Epithelial cell of proximal tubule (primary cell): Measurements from ENCODE around the gene SPIN3. TPM values are rescaled to one million over a fixed set of nuclear protein-coding genes. Genes with fewer than 3 reads are reported as not detected.
"Not testable (repeated sequence)": the region's sequence is repeated elsewhere in the genome, so short reads cannot be mapped to it uniquely, and the experiment has no call there.

Experiments
- DNase-seq: peaks from one replicate; pipeline ENCODE4 v3.0.0-alpha.2; 2011; ENCODE audit warnings: low read depth
- H3K4me3 ChIP-seq: 2 replicates; pipeline ENCODE4 v1.5.1; 2011; ENCODE audit warnings: low read depth, mild to moderate bottlenecking, low read length
- total RNA-seq: library from RNA; depleted of rRNA; stranded (reverse); fragments of >200 nt; gene quantifications from 2 replicates; pipeline ENCODE4 v1.2.3, GENCODE V29; 2015
- TF ChIP-seq, protein P1 (sequence below): conservative IDR thresholded peaks from 2 replicates; pipeline ENCODE4 v1.5.1; 2012; ENCODE audit warnings: low read depth, mild to moderate bottlenecking, low read length

The SPIN3 gene
- total RNA-seq, 1 donor from 2014 or later: 3.5 TPM

GRCh38 chrX:56975611-56976010, 19.7 kb downstream of the SPIN3 start:
- H3K4me3 ChIP-seq: no peak overlapping the region
- TF ChIP-seq, protein P1, sequence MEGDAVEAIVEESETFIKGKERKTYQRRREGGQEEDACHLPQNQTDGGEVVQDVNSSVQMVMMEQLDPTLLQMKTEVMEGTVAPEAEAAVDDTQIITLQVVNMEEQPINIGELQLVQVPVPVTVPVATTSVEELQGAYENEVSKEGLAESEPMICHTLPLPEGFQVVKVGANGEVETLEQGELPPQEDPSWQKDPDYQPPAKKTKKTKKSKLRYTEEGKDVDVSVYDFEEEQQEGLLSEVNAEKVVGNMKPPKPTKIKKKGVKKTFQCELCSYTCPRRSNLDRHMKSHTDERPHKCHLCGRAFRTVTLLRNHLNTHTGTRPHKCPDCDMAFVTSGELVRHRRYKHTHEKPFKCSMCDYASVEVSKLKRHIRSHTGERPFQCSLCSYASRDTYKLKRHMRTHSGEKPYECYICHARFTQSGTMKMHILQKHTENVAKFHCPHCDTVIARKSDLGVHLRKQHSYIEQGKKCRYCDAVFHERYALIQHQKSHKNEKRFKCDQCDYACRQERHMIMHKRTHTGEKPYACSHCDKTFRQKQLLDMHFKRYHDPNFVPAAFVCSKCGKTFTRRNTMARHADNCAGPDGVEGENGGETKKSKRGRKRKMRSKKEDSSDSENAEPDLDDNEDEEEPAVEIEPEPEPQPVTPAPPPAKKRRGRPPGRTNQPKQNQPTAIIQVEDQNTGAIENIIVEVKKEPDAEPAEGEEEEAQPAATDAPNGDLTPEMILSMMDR: no peak
- DNase-seq: no peak

- TF ChIP-seq, protein P1: no peak
- DNase-seq: no peak
- H3K4me3 ChIP-seq: no peak overlapping the region
Observed at GRCh38 chrX:56974408-56974807, 20.9 kb downstream of the SPIN3 start.

DNA sequence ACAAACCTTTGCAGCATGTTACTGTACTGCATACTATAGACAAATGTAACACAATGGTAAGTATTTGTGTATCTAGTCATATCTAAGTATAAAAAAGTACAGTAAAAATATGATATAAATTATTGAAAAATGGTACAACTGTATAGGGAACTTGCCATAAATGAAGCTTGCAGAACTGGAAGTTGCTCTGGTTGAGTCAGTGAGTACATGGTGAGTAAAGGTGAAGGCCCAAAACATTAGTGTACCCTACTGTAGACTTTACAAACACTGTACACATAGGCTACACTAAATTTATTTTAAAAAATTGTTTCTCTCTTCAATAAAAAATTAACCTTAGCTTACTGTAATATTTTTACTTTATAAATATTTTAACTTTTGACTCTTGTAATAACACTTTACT, 25.8 kb downstream of the SPIN3 start:
- TF ChIP-seq, protein P1: no peak
- DNase-seq: no peak
- no peak overlapping the region for H3K4me3 ChIP-seq

GRCh38 chrX:56968980-56969379, 26.4 kb downstream of the SPIN3 start:
- no peak for DNase-seq
- H3K4me3 ChIP-seq: no peak overlapping the region
- TF ChIP-seq, protein P1: no peak

DNA sequence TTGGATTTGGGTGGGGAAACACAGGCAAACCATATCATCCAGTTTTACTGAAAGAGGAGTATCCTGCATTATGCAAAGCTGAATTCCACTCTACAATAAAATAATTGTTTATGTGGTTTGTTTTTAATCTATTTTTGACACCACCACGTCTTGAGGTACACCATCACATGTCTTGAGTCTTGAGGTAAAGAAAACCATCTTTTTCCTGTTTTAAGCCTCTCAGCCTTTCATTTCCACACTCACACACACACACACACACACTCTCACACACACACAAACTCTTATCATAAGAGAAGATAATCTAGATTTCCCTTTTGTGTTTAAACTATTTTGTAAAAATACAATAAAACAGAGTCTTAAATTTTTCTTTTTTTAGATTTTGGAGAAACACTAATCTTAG, 32.0 kb downstream of the SPIN3 start:
- no peak overlapping the region for H3K4me3 ChIP-seq
- DNase-seq: no peak
- TF ChIP-seq, protein P1: no peak

- no peak overlapping the region for H3K4me3 ChIP-seq
- TF ChIP-seq, protein P1: no peak
- DNase-seq: no peak
Observed at GRCh38 chrX:56947699-56948098, 47.6 kb downstream of the SPIN3 start.

DNA sequence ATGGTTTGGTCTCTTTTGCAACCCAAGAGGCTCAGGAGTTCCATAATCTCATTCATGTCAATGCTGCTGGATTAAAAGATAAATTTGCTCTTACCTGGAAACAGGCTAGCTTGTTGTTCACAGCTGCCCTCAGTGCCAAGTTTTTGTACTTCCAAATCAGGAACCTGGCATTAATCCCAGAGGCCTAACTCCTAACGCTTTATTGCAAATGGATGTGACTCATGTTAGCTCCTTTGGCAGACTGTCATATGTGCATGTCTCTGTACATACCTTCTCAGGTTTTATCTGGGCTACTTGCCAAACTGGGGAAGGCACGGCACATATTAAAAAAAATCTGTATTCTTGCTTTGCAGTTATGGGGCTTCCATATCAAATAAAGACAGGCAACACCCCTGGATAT, 49.1 kb downstream of the SPIN3 start:
- peak; percentile 6 for DNase-seq
- not testable (repeated sequence) for H3K4me3 ChIP-seq

- not testable (repeated sequence) for H3K4me3 ChIP-seq, DNase-seq
Observed at GRCh38 chrX:56945226-56945625, 50.1 kb downstream of the SPIN3 start.
